T-helper 1 cell treated with Interleukin-12 subunit alpha and Interleukin-12 subunit beta and Interleukin-4 antibody, amounts not matched to agents 30 ng/mL and 1 ng/mL, for 36 hours (primary cell): ENCODE data around the gene THTPA. TPM values are rescaled to one million over a fixed set of nuclear protein-coding genes. Genes with fewer than 3 reads are reported as not detected.
"Not testable (repeated sequence)": the region's sequence is repeated elsewhere in the genome, so short reads cannot be mapped to it uniquely, and the experiment has no call there.

Experiments used
- intact Hi-C: fragments of 100-400 bp; cut with micrococcal nuclease; formaldehyde crosslinking; loops from one replicate; pipeline ENCODE4 v1.15.1; 2024
- total RNA-seq: library from RNA; stranded (reverse); gene quantifications from 2 replicates; pipeline ENCODE4 v1.2.3, GENCODE V29; 2022

Gene THTPA
- total RNA-seq, 1 donor from 2014 or later, result 16.8 TPM

DNA sequence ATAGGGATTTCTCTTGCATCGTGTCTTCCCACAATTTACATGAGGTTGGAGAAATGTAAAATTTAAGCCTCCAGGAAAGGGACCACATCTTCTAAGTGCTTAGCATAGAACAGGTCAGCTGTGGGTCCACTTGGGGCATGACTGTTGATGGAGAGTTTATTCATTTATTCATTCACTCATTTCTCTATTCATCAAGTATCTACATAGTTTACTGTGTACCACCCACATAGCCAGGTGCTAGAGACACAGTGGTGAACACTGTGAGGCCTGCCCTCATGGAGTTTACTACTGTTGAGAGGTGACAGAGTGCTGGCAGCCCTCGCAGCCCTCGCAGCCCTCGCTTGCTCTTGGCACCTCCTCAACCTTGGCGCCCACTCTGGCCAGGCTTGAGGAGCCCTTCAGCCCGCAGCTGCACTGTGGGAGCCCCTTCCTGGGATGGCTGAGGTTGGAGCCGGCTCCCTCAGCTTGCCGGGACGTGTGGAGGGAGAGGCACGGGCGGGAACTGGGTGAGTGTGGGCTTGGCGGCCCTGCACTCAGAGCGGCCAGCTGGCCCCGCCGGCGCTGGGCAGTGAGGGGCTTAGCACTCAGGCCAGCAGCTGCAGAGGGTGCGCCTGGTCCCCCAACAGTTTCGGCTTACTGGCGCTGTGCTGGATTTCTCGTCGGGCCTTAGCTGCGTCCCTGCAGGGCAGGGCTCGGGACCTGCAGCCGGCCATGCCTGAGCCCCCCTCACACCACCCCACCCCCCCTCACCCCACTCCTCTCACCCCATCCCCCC lies 24.3 kb downstream of the THTPA start:
- intact Hi-C loops, result no loop called here

DNA sequence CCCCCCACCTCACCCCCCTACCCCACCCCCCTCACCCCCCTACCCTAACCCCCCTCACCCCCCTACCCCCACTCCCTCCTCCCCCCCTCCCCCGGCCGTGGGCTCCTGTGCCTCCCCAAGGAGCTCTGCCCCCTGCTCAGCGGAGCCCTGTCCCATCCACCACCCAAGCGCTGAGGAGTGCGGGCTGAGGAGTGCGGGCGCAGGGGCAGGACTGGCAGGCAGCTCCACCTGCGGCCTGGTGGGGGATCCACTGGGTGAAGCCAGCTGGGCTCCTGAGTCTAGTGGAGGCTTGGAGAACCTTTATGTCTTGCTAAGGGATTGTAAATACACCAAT lies 24.8 kb downstream of the THTPA start:
- intact Hi-C loops, result no loop called here

DNA sequence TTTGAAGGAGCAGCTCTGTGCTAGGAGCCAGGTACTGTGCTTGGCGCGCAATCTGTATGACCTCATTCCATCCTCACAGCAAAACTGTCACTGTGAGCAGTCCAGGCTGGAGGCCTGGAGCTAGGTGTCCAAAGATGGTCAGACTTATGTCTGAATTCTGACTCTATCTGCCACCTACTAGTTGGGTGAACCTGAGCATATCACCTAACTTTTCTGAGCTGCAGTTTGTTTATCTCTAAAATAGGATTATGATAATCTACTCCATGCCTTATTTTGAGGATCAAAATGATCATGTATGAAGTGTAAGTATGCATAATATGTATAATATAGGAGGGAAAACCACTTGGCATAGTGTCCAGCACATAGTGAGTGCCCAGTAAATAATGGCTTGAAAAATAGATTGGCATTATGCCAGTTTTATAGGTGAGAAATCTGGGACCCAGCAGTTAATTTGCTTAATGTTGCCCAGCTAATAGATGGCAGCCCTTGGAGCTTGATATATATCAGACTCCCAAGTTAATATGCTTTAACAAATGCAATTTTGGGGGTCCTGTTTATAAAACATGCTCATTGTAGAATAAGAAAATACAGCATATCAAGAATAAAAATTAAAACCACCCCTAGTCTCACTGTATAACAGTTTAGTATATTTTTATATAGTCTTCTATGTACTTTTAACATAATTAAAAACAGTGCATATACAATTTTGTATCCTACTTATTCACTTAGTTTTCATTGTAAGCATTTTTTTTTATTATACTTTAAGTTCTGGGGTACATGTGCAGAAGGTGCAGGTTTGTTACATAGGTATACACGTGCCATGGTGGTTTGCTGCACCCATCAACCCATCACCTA lies 27.1 kb downstream of the THTPA start:
- intact Hi-C loops, result no loop called here

DNA sequence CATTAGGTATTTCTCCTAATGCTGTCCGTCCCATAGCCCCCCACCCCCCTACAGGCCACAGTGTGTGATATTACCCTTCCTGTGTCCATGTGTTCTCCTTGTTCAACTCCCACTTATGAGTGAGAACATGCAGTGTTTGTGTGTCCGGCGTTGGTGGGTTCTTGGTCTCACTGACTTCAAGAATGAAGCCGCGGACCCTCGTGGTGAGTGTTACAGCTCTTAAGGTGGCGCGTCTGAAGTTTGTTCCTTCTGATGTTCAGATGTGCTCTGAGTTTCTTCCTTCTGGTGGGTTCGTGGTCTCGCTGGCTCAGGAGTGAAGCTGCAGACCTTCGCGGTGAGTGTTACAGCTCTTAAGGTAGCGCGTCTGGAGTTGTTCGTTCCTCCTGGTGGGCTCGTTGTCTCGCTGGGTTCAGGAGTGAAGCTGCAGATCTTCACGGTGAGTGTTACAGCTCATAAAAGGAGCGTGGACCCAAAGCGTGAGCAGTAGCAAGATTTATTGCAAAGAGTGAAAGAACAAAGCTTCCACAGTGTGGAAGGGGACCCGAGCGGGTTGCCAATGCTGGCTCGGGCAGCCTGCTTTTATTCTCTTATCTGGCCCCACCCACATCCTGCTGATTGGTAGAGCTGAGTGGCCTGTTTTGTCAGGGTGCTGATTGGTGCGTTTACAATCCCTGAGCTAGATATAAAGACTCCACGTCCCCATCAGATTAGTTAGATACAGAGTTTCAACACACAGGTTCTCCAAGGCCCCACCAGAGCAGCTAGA lies 27.9 kb downstream of the THTPA start:
- intact Hi-C loops, result not testable (repeated sequence)

DNA sequence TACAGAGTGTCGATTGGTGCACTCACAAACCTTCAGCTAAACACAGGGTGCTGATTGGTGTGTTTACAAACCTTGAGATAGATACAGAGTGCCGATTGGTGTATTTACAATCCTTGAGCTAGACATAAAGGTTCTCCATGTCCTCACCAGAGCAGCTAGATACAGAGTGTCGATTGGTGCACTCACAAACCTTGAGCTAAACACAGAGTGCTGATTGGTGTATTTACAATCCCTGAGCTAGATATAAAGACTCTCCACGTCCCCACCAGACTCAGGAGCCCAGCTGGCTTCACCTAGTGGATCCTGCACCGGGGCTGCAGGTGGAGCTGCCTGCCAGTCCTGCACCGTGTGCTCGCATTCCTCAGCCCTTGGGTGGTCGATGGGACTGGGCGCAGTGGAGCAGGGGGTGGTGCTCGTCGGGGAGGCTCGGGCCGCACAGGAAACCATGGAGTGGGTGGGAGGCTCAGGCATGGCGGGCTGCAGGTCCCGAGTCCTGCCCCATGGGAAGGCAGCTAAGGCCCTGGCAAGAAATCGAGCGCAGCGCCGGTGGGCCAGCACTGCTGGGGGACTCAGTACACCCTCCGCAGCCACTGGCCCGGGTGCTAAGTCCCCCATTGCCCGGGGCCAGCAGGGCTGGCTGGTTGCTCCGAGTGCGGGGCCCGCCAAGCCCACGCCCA lies 28.6 kb downstream of the THTPA start:
- intact Hi-C loops, result not testable (repeated sequence)

DNA sequence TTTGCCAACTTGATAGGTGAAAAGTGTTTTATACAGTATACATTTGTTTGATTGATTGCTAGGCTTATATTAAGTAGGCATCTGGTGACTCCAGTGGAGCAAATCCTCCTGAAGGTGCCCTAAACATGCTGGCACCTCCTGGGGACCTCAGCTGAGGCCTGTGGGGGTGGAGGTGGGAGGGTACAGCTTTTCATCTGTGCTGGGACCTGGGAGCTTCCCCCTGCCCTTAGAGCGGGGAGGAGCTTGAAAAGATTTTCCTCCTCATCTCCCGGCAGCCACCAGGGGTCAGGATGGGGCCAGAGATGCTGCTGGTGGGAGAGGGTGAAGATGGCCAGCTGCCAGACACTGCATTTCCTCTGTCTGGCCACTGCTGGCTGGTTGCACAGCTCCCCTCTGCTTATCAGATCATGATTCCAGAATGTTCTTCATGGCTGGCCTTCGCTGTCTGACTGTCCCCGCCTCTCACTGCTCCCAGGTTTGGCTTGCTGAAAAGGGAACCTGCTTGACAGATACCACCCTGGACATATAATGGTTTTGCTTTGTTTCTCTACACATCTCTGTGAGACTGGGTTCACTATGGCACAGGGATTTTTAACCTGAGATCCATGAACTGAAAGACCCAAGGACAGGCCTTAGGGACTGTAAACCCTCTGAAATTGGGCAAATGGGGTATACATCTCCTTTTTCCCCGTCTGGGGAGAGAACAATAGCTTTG lies 33.0 kb downstream of the THTPA start:
- intact Hi-C loops, result loop anchor here (1.0 kb wide), 3 partner anchors 43 to 365 kb away; no protein-coding TSS in a partner anchor

DNA sequence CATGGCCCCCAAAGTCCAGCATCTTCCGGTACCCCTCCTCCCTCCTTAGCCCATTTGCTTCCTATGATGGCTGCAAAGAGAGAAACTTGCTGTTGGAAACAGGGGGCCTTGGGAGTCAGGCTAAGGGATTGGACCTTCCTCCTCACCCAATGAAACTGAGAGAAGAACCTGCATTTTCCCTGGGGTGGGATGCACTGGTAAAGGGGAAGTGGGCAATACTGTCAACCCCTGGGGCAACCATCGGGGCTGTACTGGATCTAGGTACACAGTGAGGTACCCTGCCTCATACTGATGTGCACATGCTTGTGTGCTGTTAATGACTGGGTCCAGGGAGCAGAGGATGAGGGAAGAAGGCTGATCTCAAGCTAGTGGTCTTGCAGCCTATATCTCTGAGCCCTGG lies 33.5 kb downstream of the THTPA start:
- intact Hi-C loops, result loop anchor here (1.0 to 10.0 kb wide), 4 partner anchors 43 to 365 kb away; no protein-coding TSS in a partner anchor

DNA sequence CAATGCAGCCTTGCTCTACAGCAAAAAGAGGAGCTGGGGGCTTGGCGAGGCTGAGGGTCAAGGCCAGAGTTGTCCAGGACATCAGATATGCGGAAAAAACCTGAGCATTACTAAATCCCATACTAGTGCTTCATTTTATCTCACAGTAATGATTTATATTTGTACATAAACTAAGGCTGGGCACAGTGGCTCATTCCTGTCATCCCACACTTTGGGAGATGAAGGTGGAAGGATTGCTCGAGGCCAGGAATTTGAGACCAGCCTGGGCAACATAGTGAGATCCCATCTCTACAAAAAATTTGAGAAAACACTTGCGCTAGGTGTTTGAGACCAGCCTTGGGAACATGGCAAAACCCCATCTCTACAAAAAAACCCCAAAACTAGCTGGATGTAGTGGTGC lies 34.1 kb downstream of the THTPA start:
- intact Hi-C loops, result loop anchor here (10.0 kb wide), 1 partner anchor 135 kb away; no protein-coding TSS in a partner anchor

DNA sequence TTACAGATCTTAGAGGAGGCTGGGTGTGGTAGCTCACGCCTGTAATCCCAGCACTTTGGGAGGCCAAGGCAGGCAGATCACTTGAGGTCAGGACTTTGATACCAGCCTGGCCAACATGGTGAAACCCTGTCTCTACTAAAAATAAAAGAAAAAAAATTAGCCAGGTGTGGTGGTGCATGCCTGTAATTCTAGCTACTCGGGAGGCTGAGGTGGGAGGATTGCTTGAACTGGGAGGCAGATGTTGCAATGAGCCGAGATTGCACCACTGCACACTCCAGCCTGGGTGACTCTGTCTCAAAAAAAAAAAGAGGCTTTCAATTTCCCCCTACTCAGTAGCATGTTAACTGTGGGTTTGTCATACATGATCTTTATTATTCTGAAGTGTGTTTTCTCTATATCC lies 38.1 kb downstream of the THTPA start:
- intact Hi-C loops, result loop anchor here (10.0 kb wide), 1 partner anchor 131 kb away; no protein-coding TSS in a partner anchor

DNA sequence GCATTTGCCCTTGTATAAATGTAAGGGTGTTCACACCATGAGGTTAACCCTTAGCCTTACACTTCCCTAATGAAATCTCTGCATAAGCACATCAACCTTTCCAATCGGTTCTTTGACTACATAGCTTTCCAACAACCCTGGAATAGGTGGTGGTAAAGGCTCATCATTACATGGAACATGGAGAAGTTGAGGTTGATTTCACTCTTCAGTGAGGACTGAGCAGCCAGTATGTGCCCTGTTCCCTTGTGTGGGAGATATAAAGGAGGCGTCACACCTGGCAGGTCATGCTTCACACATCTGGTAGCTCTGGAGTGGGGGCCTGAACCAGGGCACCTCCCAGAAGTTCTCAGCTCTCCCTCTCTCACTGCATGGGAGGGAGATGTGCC lies 44.2 kb downstream of the THTPA start:
- intact Hi-C loops, result no loop called here

DNA sequence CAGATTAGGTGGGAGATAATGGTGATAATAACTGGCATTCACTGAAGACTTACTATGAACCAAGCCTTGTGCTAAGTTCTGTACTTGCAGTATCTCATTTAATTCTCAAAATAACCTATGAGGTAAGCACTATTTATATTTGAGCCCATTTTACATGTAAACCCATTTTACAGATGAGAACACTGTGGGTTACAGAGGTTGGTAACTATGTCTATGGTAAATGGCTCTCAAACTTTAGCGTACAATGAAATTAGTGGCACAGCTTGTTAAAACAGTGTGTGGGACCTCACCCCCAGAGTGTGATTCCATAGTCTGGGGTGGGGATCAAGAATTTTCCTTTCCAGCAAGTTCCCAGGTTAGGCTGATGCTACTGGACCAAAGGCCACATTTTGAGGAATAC lies 44.7 kb downstream of the THTPA start:
- intact Hi-C loops, result no loop called here

DNA sequence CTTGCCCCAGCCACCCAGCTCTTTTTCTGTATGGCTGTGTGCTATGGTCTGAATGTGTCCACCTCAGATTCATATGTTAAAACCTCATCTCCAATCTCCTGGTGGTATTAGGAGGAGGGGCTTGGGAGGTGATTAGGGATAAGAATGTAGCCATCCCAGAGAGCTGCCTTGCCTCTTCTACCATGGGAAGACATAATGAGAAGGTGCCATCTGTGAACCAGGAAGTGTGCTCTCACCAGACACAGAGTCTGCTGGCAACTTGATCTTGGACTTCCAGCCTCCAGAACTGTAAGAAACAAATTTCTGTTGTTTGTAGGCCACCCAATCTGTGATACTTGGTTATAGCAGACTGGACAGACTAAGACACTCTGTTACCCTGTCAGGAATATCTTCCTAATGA lies 45.4 kb downstream of the THTPA start:
- intact Hi-C loops, result no loop called here

DNA sequence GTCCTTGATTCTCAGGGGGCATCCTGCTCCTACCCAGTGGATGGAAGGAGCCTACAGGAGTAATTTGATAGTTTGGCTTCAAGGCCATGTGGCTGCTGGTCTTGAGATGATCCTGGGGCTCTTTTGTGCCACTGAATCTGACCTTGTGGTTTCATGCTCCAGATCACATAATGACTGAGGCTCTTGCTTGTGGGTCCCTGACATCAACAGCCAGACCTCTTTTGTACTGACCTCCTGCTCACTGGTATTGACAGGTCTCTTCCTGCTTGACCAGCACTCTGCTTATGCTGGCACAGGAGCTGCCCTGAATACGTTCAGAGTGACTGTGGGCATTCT lies 45.7 kb downstream of the THTPA start:
- intact Hi-C loops, result no loop called here

DNA sequence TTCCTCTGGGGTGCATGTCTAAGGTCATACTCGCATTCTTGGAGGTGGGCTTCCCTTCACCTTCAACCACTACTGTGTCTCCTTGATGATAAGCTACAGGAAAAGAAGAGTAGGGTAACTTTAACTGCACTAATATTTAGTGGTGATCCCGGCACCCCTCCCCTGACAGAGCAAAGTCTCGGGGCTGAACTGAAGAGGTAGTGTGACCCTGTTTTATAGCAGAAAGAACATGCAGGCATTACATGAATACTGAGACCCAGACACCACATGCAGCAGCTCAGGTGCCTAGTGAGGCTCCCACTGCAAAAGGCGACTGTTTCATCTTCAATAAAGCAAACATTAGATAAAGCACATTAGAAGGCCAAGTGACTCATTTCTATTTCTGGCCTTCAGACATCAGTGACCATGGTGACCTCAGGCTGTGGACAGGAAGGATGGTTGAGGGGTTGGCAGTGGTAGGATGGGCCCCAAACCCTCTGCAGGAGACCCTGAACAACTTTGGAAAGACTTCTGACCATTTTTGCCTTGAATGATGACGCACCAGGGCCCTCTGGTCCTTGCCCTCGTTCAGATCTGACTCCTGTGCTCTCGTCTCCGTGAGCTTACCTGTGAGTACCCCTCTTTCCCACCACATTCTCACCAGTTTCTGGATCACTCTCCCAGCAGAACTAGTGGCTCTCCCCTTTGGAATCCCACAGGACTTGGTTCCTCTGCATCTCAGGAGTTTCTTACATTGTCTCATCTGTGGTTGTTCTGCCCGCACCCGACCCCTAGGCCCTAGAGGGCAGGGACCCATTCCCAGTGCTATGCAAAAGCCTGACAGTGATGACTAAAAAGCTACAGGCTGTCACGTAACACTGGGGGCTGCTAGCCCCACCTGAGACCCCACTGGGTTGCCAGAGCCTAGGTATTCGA lies 46.4 kb downstream of the THTPA start:
- intact Hi-C loops, result no loop called here

DNA sequence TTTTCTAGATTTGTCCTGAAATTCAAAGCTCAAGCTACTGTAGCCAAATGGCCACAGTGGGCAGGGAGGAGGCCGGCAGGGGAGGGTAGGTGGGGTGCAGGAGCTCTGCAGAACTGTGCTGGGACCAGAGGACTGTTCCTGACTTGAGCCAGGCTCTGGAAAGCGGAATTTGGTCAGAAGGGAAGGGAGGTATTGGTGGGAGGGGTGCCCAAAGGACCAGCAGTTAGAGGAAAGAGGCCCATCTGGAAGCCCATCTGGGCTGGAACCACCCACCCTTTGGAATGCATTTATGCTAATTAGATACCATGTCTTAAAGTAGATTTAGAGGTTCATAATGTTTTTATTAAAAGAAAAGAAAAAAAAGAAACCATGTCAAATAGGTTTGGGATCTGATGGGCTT lies 47.0 kb downstream of the THTPA start:
- intact Hi-C loops, result no loop called here

DNA sequence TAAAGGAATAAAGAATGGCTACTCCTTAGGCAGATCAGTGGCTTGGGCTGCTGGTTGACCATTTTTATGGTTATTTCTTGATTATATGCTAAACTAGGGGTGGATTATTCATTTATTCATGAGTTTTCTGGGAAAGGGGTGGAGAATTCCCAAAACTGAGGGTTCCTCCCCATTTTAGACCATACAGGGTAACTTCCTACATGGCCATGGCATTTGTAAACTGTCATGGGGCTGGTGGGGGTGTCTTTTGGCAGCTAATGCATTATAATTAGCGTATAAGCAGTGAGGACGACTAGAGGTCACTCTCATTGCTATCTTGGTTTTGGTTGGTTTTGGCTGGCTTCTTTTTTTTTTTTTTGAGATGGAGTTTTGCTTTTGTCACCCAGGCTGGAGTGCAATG lies 48.1 kb downstream of the THTPA start:
- intact Hi-C loops, result no loop called here

DNA sequence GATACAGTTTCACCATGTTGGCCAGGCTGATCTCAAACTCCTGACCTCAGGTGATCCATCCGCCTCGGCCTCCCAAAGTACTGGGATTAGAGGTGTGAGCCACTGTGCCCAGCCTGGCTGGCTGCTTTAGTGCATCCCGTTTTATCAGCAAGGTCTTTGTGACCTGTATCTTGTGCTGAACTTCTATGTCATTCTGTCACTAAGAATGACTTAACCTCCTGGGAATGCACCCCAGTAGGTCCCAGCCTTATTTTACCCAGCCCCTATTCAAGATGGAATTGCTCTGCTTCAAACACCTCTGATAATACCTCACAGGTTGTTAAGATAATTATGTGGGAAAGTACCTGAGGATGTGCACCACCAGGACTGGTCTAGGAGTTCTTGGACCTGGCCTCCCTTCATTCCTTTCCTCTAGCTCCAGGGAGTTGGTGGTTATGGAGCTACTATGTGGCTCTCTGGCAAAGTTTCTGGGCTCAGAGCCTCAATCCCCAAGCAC lies 48.7 kb downstream of the THTPA start:
- intact Hi-C loops, result no loop called here

DNA sequence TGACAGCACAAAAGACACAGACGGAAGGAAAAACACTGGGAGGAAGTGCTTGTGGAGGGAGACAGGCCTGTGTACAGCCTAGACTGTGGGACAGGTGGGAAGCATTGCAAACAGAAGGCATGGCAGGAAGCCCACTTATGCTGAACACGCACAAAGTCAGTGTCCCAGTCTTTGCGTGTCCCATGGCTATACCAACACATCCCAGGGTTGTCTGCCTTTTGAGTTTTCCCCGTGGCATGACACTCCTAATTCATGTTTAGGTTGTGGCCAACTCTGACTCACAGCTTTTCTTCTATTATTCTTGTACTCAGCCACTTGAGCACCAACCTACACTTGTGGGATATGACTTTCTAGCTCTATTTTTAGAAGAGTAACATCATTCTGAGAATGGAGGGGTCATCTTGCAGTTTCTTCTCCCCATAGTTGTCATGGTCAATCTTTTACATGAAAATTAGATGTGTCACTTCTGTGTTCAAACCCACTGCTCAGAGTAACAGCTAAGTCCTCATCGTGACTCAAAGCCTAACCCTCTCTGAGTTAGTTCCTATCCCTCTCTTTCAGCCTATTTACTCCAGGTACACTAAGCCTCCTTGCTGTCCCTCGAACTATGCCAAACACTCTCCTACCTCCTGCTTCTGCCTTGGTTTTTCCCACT lies 50.0 kb downstream of the THTPA start:
- intact Hi-C loops, result no loop called here

DNA sequence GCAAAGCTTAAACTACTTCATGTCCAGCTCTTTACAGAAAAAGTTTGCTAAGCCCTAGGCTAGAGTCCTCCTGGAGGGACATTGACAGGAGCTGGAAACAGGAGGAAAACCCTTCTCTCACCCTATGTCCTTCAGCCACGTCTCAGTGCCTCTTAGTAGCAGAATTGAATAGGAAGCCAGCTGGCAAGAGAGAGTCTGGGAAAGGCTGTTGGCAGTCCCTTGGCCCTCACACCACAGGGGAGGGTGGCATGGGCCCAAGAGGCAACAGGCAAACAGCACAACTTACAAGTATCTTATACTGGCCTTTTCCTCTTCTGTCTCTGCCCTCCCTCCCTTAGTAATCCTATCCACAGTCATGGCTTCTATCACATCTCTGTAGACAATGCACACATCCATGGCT lies 52.4 kb downstream of the THTPA start:
- intact Hi-C loops, result no loop called here
